K562 (cell line): ENCODE results near the gene GON4L. TPM values are rescaled to one million over a fixed set of nuclear protein-coding genes. Genes with fewer than 3 reads are reported as not detected.

ENCODE experiments used
- ATAC-seq: fragments of 200-7000 bp; cut with Tn5 transposase; 3 replicates; pipeline ENCODE4 v1.9.1; 2020; ENCODE audit warnings: moderate library complexity
- BruUV-seq: library from RNA; stranded (reverse); fragments of 400-500 nt; replicated peaks from 2 replicates; lab custom pipeline; 2021; lab: Mats Ljungman, UMichigan
- CTCF ChIA-PET: fragments of 300-600 bp; formaldehyde crosslinking; extraction: SDS; loops from one replicate; lab custom pipeline; 2021; ENCODE audit warnings: low intra/inter-chr PET ratio; lab: Yijun Ruan, JAX
- POLR2A ChIA-PET: fragments of 300-600, 350-650 bp; sonication (Branson Sonifier 250); formaldehyde crosslinking; extraction: SDS; loops from one replicate; lab custom pipeline; 2021; ENCODE audit warnings: antibody characterized with exemption, inconsistent platforms; lab: Yijun Ruan, JAX
- DNase-seq, 4 experiments: peaks; one replicate each; pipeline versions ENCODE4 v3.0.0 to v3.0.0-alpha.2; 2011 to 2018; ENCODE audit warnings: low spot score in 3 of 4, mixed read lengths in 3 of 4; ENCODE audit errors: extremely low read depth in 1 of 4
- FAIRE-seq: peaks from 2 replicates; lab custom pipeline; 2011; peaks lifted over from hg19 to GRCh38; lab: Jason Lieb, UNC
- H2AFZ ChIP-seq: 2 replicates; pipeline ENCODE4 v1.6.0; 2011; ENCODE audit warnings: low read depth, low read length, control low read depth, inconsistent platforms
- H3K27ac ChIP-seq: fragments of 200-600 bp; 3 replicates; pipeline ENCODE4 v1.8.0; 2011; ENCODE audit warnings: low read depth, mild to moderate bottlenecking, control low read depth, inconsistent platforms, low read length, moderate library complexity, mixed read lengths; ENCODE audit errors: extremely low read depth
- H3K27me3 ChIP-seq, 2 experiments: fragments of 300-600 bp in 1 of 2; 2 replicates in 1 of 2; 3 replicates in 1 of 2; pipeline versions ENCODE4 v1.6.0 to v1.8.0; 2011; ENCODE audit warnings: inconsistent platforms in 2 of 2, low read length in 2 of 2, mild to moderate bottlenecking in 1 of 2, mixed read lengths in 1 of 2, moderate library complexity in 1 of 2; ENCODE audit not compliant: control insufficient read depth in 2 of 2, insufficient read depth in 2 of 2
- H3K36me3 ChIP-seq: fragments of 300-600 bp; 3 replicates; pipeline ENCODE4 v1.8.0; 2011; ENCODE audit warnings: mild to moderate bottlenecking, low read length, inconsistent platforms; ENCODE audit not compliant: control insufficient read depth, insufficient read depth
- H3K4me1 ChIP-seq, 2 experiments: fragments of 200-600 bp in 1 of 2; replicated peaks in 1 of 2; 2 replicates in 1 of 2; 3 replicates in 1 of 2; pipeline versions ENCODE4 v1.5.1 to v1.8.0; 2011; ENCODE audit warnings: inconsistent platforms in 2 of 2, low read length in 2 of 2, mild to moderate bottlenecking in 1 of 2, mixed read lengths in 1 of 2, moderate library complexity in 1 of 2; ENCODE audit not compliant: control insufficient read depth in 2 of 2, insufficient read depth in 2 of 2
- H3K4me2 ChIP-seq: 2 replicates; pipeline ENCODE4 v1.6.1; 2011; ENCODE audit warnings: low read length, control low read depth, inconsistent platforms, mixed read lengths; ENCODE audit not compliant: insufficient read depth
- H3K4me3 ChIP-seq: fragments of 200-600 bp; sonication (generic), shearing (Covaris generic); 2 replicates; pipeline ENCODE4 v1.5.1; 2016; ENCODE audit warnings: control low read depth, inconsistent platforms
- H3K79me2 ChIP-seq: fragments of 200-600 bp; 3 replicates; pipeline ENCODE4 v1.8.0; 2011; ENCODE audit warnings: low read length, inconsistent platforms; ENCODE audit not compliant: control insufficient read depth, insufficient read depth
- H3K9ac ChIP-seq, 2 experiments: 2 replicates each; pipeline versions ENCODE4 v1.6.0 to v1.6.1; 2011; ENCODE audit warnings: low read depth in 2 of 2, low read length in 2 of 2, control low read depth in 1 of 2, inconsistent platforms in 1 of 2, mild to moderate bottlenecking in 1 of 2, mixed read lengths in 1 of 2; ENCODE audit not compliant: insufficient read depth in 1 of 2
- H3K9me1 ChIP-seq: one replicate; pipeline ENCODE4 v1.6.0; 2011; ENCODE audit warnings: inconsistent platforms, mild to moderate bottlenecking, low read length, moderate library complexity; ENCODE audit not compliant: control insufficient read depth, insufficient read depth
- H3K9me3 ChIP-seq: replicated peaks from 2 replicates; pipeline ENCODE4 v1.5.1; 2011; ENCODE audit warnings: low read depth, low read length, inconsistent platforms; ENCODE audit not compliant: control insufficient read depth, insufficient read depth
- H4K20me1 ChIP-seq: replicated peaks from 2 replicates; pipeline ENCODE4 v1.6.1; 2011; ENCODE audit warnings: low read length, inconsistent platforms, mixed read lengths; ENCODE audit not compliant: control insufficient read depth, insufficient read depth
- CBX3 ChIP-seq, 2 experiments: IDR thresholded peaks; 1 replicate in 1 of 2; 2 replicates in 1 of 2; pipeline ENCODE4 v1.6.1; 2012; ENCODE audit warnings: inconsistent platforms in 2 of 2, low read length in 2 of 2, borderline replicate concordance in 1 of 2, control low read depth in 1 of 2
- COPS2 ChIP-seq: fragments of 450-650 bp; conservative IDR thresholded peaks from 2 replicates; pipeline ENCODE4 v1.6.1; 2016; ENCODE audit warnings: mild to moderate bottlenecking, moderate library complexity
- MTA1 ChIP-seq: fragments of 450-650 bp; IDR thresholded peaks from 2 replicates; pipeline ENCODE4 v1.6.1; 2017; ENCODE audit warnings: borderline replicate concordance
- NELFE ChIP-seq: IDR thresholded peaks from 2 replicates; pipeline ENCODE4 v1.6.1; 2011; ENCODE audit warnings: mild to moderate bottlenecking; ENCODE audit not compliant: insufficient read depth, insufficient read length
- TCFL5 ChIP-seq: fragments of 250-450 bp; sonication (Bioruptor Pico); conservative IDR thresholded peaks from 2 replicates; pipeline ENCODE4 v1.6.1; 2021; ENCODE audit warnings: mild to moderate bottlenecking, moderate library complexity, matching md5 sums
- YY1 ChIP-seq, 3 experiments: IDR thresholded peaks; 2 replicates each; pipeline ENCODE4 v1.6.1; 2011; ENCODE audit warnings: low read length in 2 of 3, mild to moderate bottlenecking in 2 of 3, moderate library complexity in 2 of 3, borderline replicate concordance in 1 of 3, control low read depth in 1 of 3, low read depth in 1 of 3; ENCODE audit not compliant: insufficient read depth in 3 of 3, insufficient replicate concordance in 2 of 3, control insufficient read depth in 1 of 3, insufficient read length in 1 of 3; ENCODE audit errors: extremely low read depth in 1 of 3
- ZBTB7A ChIP-seq: IDR thresholded peaks from 2 replicates; pipeline ENCODE4 v1.6.1; 2011; ENCODE audit warnings: low read depth, mild to moderate bottlenecking, low read length, moderate library complexity, borderline replicate concordance; ENCODE audit not compliant: control insufficient read depth
- ZNF668 ChIP-seq: fragments of 250-450 bp; sonication (Bioruptor Pico); IDR thresholded peaks from 2 replicates; pipeline ENCODE4 v1.8.0; 2022; ENCODE audit warnings: mild to moderate bottlenecking, inconsistent platforms
- WGBS: fragments of 100-300 bp; shearing (Covaris generic); methylation state at CpG from one replicate; pipeline ENCODE4 v1.1.6; 2016; ENCODE audit warnings: low coverage, mixed read lengths; ENCODE audit not compliant: insufficient coverage; ENCODE audit errors: missing lambda C conversion rate; 5-methylcytosine and 5-hydroxymethylcytosine counted together
- in situ Hi-C: fragments of 300-500 bp; cut with MboI; formaldehyde crosslinking; loops from 4 replicates; pipeline ENCODE4 v1.15.0; 2018; ENCODE audit warnings: inconsistent platforms, mixed read lengths
- intact Hi-C: fragments of 100-400 bp; cut with micrococcal nuclease; formaldehyde crosslinking; loops from 2 replicates; pipeline ENCODE4 v1.14.2; 2022
- polyA plus RNA-seq, 8 experiments: library from polyadenylated mRNA; depleted of rRNA in 4 of 8; stranded (reverse) in 5 of 8; unstranded in 3 of 8; fragments of >200 nt; fragmentation: Nextera tagmentation in 2 of 8; fragmentation: Illumina TruSeq in 1 of 8; extraction: Ambion mirVana in 2 of 8; extraction: Trizol in 1 of 8; gene quantifications; 2 replicates each; pipeline versions ENCODE4 v1.2.1 to v1.2.3, GENCODE V29; 2011 to 2014; ENCODE audit warnings: inconsistent platforms in 1 of 8, missing spikeins in 1 of 8
- total RNA-seq, 7 experiments: library from RNA; depleted of rRNA in 6 of 7; stranded (reverse); fragments of >200 nt in 6 of 7; fragmentation: Illumina TruSeq in 2 of 7; extraction: Trizol in 2 of 7; gene quantifications; 2 replicates each; pipeline versions ENCODE4 v1.2.1 to v1.2.3, GENCODE V29; 2011 to 2021; ENCODE audit warnings: low replicate concordance in 1 of 7
- TF ChIP-seq, protein P1 (sequence below), 3 experiments: fragments of 200-800 bp in 1 of 3; fragments of 250-450 bp in 1 of 3; fragments of 450-650 bp in 1 of 3; sonication (Bioruptor Pico) in 1 of 3; sonication (Bioruptor generic) in 1 of 3; formaldehyde crosslinking in 1 of 3; IDR thresholded peaks; 2 replicates each; pipeline versions ENCODE4 v1.6.1 to v1.8.0; 2016 to 2022; ENCODE audit warnings: mild to moderate bottlenecking in 2 of 3, missing genetic modification characterization in 2 of 3, missing compliant biosample characterization in 1 of 3, moderate library complexity in 1 of 3
- TF ChIP-seq, protein P2 (sequence below), 2 experiments: fragments of 200-800 bp in 1 of 2; sonication (Bioruptor generic) in 1 of 2; sonication (generic) in 1 of 2; formaldehyde crosslinking in 1 of 2; IDR thresholded peaks in 1 of 2; conservative IDR thresholded peaks in 1 of 2; 2 replicates each; pipeline versions ENCODE4 v1.5.0 to v1.6.1; 2016 to 2020; ENCODE audit warnings: missing compliant biosample characterization in 1 of 2, missing genetic modification characterization in 1 of 2, missing genetic modification reagents in 1 of 2

Gene GON4L
- total and polyA plus RNA-seq, 9 of the 15 experiments (the other 6 are each of a cell fraction or from before 2014, with no cell fraction given) = 20.2 to 47.4 (median 33.6) TPM

DNA sequence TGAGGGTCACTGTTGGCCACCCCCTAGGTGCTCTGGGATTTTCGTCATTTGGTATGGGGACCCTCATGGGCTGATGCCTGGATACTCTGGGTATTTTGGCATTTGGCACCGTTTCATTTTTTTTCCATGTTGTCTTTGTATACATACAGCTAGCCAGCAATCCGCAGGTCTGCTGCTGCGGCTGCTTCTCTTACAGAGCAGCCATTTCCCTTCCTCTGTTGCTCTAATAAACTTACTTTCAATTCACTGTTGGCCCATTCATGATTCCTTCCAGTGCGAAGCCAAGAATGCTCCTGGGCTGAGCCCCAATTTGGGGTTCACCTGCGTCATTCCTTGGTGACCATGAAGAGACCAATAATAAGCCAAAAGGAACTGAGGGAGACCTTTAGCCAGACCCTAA, 21.5 kb downstream of the GON4L start:
- ChIA-PET POLR2A (no interaction called here), CTCF (no interaction called here)
- H3K9me3 ChIP-seq = no peaks in the 10 kb centered on the region
- peak; percentile 27 for ATAC-seq
- intact Hi-C loops = no loop called here
- no peaks in the 10 kb centered on the region for H3K9me1 ChIP-seq
- peaks cover 20 to 26% of the 10 kb centered on the region in 2 experiments for H3K4me1 ChIP-seq
- H3K4me2 ChIP-seq = peak overlapping the region; percentile 69
- peaks cover 80% of the 10 kb centered on the region for H3K79me2 ChIP-seq
- H3K27me3 ChIP-seq = no peaks in the 10 kb centered on the region
- peak overlapping the region; percentile 64 to 85; a peak in 3 of 4 replicates for H3K9ac ChIP-seq
- no peak overlapping the region; the same call in 1 of the 2 replicates for H3K4me3 ChIP-seq
- in situ Hi-C loops = no loop called here
- 22% methylated on average over 6 of the region's 6 CpGs for WGBS
- peak overlapping the region; percentile 87 for H3K27ac ChIP-seq
- DNase-seq = peak in 1 of 4 experiments; percentile 12
- H4K20me1 ChIP-seq = no peaks in the 10 kb centered on the region; the same call in 1 of the 2 replicates
- no peak for FAIRE-seq
- H2AFZ ChIP-seq = no peak overlapping the region
- H3K36me3 ChIP-seq = peaks cover 17% of the 10 kb centered on the region
- no TSS peak for BruUV-seq
- 0 out of 2 replicates have a peak, but pooled peaks have one; percentile 42 for TF ChIP-seq ZNF668 (CRISPR knock-in tag)
- TF ChIP-seq CBX3 (IDR thresholded peaks at IDR 0.05; ENCODE audit: borderline replicate concordance in 1 of 2, low read length in 2 of 2) = no peak
- TF ChIP-seq NELFE = no peak
- TF ChIP-seq COPS2 = no peak
- TF ChIP-seq YY1 (IDR thresholded peaks at IDR 0.05; ENCODE audit: borderline replicate concordance in 1 of 3, control insufficient read depth in 1 of 3, extremely low read depth in 1 of 3, insufficient read depth in 3 of 3, insufficient read length in 1 of 3, insufficient replicate concordance in 2 of 3, low read depth in 1 of 3, low read length in 2 of 3) = peak in 1 of 3 experiments; percentile 67
- TF ChIP-seq TCFL5 (CRISPR knock-in tag) = no peak
- TF ChIP-seq, protein P1, sequence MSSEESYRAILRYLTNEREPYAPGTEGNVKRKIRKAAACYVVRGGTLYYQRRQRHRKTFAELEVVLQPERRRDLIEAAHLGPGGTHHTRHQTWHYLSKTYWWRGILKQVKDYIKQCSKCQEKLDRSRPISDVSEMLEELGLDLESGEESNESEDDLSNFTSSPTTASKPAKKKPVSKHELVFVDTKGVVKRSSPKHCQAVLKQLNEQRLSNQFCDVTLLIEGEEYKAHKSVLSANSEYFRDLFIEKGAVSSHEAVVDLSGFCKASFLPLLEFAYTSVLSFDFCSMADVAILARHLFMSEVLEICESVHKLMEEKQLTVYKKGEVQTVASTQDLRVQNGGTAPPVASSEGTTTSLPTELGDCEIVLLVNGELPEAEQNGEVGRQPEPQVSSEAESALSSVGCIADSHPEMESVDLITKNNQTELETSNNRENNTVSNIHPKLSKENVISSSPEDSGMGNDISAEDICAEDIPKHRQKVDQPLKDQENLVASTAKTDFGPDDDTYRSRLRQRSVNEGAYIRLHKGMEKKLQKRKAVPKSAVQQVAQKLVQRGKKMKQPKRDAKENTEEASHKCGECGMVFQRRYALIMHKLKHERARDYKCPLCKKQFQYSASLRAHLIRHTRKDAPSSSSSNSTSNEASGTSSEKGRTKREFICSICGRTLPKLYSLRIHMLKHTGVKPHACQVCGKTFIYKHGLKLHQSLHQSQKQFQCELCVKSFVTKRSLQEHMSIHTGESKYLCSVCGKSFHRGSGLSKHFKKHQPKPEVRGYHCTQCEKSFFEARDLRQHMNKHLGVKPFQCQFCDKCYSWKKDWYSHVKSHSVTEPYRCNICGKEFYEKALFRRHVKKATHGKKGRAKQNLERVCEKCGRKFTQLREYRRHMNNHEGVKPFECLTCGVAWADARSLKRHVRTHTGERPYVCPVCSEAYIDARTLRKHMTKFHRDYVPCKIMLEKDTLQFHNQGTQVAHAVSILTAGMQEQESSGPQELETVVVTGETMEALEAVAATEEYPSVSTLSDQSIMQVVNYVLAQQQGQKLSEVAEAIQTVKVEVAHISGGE (CRISPR knock-in tag; IDR thresholded peaks at IDR 0.05) = peak in 1 of 3 experiments; percentile 44; a peak in 1 of 6 replicates
- 0 out of 2 replicates have a peak, but pooled peaks have one; percentile 6 for TF ChIP-seq MTA1
- peak; percentile 32; the same call in 1 of the 2 replicates for TF ChIP-seq ZBTB7A
- TF ChIP-seq, protein P2, sequence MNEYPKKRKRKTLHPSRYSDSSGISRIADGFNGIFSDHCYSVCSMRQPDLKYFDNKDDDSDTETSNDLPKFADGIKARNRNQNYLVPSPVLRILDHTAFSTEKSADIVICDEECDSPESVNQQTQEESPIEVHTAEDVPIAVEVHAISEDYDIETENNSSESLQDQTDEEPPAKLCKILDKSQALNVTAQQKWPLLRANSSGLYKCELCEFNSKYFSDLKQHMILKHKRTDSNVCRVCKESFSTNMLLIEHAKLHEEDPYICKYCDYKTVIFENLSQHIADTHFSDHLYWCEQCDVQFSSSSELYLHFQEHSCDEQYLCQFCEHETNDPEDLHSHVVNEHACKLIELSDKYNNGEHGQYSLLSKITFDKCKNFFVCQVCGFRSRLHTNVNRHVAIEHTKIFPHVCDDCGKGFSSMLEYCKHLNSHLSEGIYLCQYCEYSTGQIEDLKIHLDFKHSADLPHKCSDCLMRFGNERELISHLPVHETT (CRISPR knock-in tag; conservative IDR thresholded peaks at IDR 0.05 in 1 of 2, IDR thresholded peaks at IDR 0.05 in 1 of 2) = 0 out of 4 replicates have a peak, but pooled peaks of 1 of the 2 experiments have one; percentile 3
